ENCODE data around the gene RBM47. TPM values are rescaled to one million over a fixed set of nuclear protein-coding genes. Genes with fewer than 3 reads are reported as not detected.
A peak's percentile ranks its signal among the peaks of the same experiment; 100 is the strongest.
"Not testable (repeated sequence)": the region's sequence is repeated elsewhere in the genome, so short reads cannot be mapped to it uniquely, and the experiment has no call there.

RBM47 gene
- total RNA-seq, 3 donors from 2014 or later, result 66.6 to 151 (median 89.5) TPM

GRCh38 chr4:40632080-40632479 lies 2.4 kb upstream of the RBM47 start:
- H3K36me3 ChIP-seq, result no peaks in the 10 kb centered on the region
- H3K27ac ChIP-seq, result peak overlapping the region in 1 of 2 donors; percentile 93
- no peaks in the 10 kb centered on the region for H3K9me3 ChIP-seq
- no peaks in the 10 kb centered on the region for H3K27me3 ChIP-seq
- no peak for DNase-seq (ENCODE audit: low spot score in 2 of 2)
- no peak for TF ChIP-seq POLR2A (IDR thresholded peaks at IDR 0.05)
- no peak for TF ChIP-seq POLR2AphosphoS5 (IDR thresholded peaks at IDR 0.05)
- TF ChIP-seq CTCF (IDR thresholded peaks at IDR 0.05), result no peak
- H3K4me3 ChIP-seq, result no peak overlapping the region
- no peaks in the 10 kb centered on the region for H3K4me1 ChIP-seq
- intact Hi-C loops (cut with DNase I; ENCODE audit: low total_unique reads), result no loop called here

DNA sequence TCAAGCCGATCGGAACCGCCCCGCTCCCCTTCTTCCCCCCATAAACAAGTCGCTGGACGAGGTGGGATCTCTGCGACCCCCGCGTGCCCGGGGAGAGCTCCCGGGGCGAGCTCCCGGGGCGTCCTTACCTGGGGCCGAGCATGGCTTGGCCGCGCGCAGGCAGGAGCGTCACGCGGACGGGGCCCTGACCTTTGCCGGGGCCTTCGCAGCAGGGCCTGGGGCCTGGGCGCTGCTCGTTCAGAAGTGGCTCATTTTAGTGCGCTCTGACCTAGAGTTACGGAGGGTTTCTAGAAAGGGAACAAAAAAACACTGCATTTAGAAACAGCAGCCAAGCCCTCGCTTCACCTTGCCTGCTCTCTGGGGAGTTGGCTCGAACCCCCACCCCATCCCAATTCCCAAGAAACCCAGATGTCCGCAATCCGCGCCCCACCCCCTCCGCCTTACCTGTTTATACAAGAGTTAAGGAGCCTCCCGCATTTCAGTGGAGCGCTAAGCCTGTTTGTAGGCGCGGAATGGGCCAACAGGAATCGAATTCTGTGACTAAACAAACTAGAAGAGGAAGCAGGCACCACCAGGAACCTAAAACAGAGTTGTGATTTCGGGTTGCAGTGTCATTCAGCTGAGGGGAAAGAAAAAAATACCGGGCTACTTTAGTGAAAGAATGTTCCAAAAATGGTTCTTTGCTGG lies 814 bp upstream of the RBM47 start:
- no peaks in the 10 kb centered on the region for H3K36me3 ChIP-seq
- H3K4me1 ChIP-seq, result no peaks in the 10 kb centered on the region
- no peaks in the 10 kb centered on the region for H3K9me3 ChIP-seq
- H3K27me3 ChIP-seq, result no peaks in the 10 kb centered on the region
- no peak for TF ChIP-seq CTCF (IDR thresholded peaks at IDR 0.05)
- peak; percentile 58 to 76 for DNase-seq (ENCODE audit: low spot score in 2 of 2)
- H3K4me3 ChIP-seq, result peak overlapping the region; percentile 56 to 82 (median 66)
- H3K27ac ChIP-seq, result peak overlapping the region; percentile 93 to 94
- intact Hi-C loops (cut with DNase I; ENCODE audit: low total_unique reads), result no loop called here

DNA sequence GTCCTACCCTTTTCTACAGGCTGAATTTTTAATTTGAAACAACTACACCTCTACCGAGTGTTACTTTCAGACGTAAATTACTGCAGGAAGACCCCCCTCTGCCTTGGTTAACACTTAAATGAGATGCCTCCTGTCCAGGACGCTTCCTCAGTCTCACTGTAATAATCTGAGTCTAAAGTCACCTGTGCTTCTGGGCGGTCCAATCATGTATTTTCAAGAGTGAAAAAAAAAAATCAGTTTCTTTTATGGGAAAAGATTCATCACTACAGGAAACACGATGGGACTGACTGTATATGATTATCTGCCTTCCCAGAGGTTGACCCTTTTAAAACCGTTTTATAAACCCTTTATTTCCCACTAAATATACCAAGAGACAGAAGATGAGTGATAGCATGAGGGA lies 776 bp downstream of the RBM47 start:
- peak overlapping the region; percentile 93 to 94 for H3K27ac ChIP-seq
- H3K36me3 ChIP-seq, result no peaks in the 10 kb centered on the region
- TF ChIP-seq POLR2A (IDR thresholded peaks at IDR 0.05) (no peak), POLR2AphosphoS5 (IDR thresholded peaks at IDR 0.05) (no peak), CTCF (IDR thresholded peaks at IDR 0.05) (no peak)
- no peaks in the 10 kb centered on the region for H3K27me3 ChIP-seq
- H3K4me1 ChIP-seq, result no peaks in the 10 kb centered on the region
- no peak for DNase-seq (ENCODE audit: low spot score in 2 of 2)
- intact Hi-C loops (cut with DNase I; ENCODE audit: low total_unique reads), result no loop called here
- no peaks in the 10 kb centered on the region for H3K9me3 ChIP-seq
- H3K4me3 ChIP-seq, result peak overlapping the region; percentile 56 to 82 (median 66)

GRCh38 chr4:40628407-40628806 lies 1.3 kb downstream of the RBM47 start:
- H3K36me3 ChIP-seq; H3K9me3 ChIP-seq; intact Hi-C loops (cut with DNase I; ENCODE audit: low total_unique reads); DNase-seq (ENCODE audit: low spot score in 2 of 2); H3K4me1 ChIP-seq; H3K27me3 ChIP-seq: not testable (repeated sequence)
- Histone ChIP-seq H3K4me3 (peak overlapping the region; percentile 22 to 82 (median 66)), H3K27ac (peak overlapping the region; percentile 93 to 94)

DNA sequence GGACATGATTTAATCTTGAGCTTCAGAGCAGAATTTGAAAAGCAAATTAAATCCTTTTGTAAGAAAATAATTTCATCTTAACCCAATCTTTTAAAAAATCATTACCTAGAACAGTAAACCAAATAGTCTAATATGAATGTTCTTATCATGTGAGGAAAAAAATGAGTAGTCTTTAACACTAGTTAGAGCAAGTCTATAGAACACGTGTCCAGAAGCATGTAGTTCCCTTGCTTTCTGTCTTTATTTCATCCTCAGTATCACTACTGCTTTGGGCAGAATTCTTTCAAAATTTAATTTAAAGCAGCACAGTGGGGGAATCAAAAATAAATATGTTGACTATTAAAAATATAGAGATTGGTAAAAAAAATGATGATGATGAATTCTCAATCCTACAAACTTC lies 2.1 kb downstream of the RBM47 start:
- Histone ChIP-seq H3K4me1 (no peaks in the 10 kb centered on the region), H3K9me3 (no peaks in the 10 kb centered on the region), H3K27ac (peak overlapping the region; percentile 65 to 93), H3K27me3 (no peaks in the 10 kb centered on the region), H3K4me3 (peak overlapping the region; percentile 22 to 82 (median 66)), H3K36me3 (no peaks in the 10 kb centered on the region)
- no peak for TF ChIP-seq POLR2A (IDR thresholded peaks at IDR 0.05)
- no peak for TF ChIP-seq CTCF (IDR thresholded peaks at IDR 0.05)
- no peak for TF ChIP-seq POLR2AphosphoS5 (IDR thresholded peaks at IDR 0.05)
- no peak for DNase-seq (ENCODE audit: low spot score in 2 of 2)
- intact Hi-C loops (cut with DNase I; ENCODE audit: low total_unique reads), result no loop called here
